KOPT-K1 (cell line): ENCODE results near the gene KDM4B.
A peak's percentile ranks its signal among the peaks of the same experiment; 100 is the strongest.

Experiments
- H3K27ac ChIP-seq: fragments of 200-600 bp; sonication (generic); 2 replicates; pipeline ENCODE4 v1.5.1; 2016; ENCODE audit warnings: antibody characterized with exemption, mild to moderate bottlenecking, low read depth, low read length; ENCODE audit not compliant: poor library complexity, severe bottlenecking
- H3K36me3 ChIP-seq: fragments of 200-600 bp; sonication (generic); 2 replicates; pipeline ENCODE4 v1.5.1; 2017; ENCODE audit warnings: antibody characterized with exemption, mild to moderate bottlenecking, low read length, moderate library complexity; ENCODE audit not compliant: insufficient read depth
- H3K9me3 ChIP-seq: fragments of 200-600 bp; sonication (generic); 2 replicates; pipeline ENCODE4 v1.5.1; 2017; ENCODE audit warnings: antibody characterized with exemption, low read length, mild to moderate bottlenecking; ENCODE audit not compliant: insufficient read depth, poor library complexity, severe bottlenecking

KDM4B gene

DNA sequence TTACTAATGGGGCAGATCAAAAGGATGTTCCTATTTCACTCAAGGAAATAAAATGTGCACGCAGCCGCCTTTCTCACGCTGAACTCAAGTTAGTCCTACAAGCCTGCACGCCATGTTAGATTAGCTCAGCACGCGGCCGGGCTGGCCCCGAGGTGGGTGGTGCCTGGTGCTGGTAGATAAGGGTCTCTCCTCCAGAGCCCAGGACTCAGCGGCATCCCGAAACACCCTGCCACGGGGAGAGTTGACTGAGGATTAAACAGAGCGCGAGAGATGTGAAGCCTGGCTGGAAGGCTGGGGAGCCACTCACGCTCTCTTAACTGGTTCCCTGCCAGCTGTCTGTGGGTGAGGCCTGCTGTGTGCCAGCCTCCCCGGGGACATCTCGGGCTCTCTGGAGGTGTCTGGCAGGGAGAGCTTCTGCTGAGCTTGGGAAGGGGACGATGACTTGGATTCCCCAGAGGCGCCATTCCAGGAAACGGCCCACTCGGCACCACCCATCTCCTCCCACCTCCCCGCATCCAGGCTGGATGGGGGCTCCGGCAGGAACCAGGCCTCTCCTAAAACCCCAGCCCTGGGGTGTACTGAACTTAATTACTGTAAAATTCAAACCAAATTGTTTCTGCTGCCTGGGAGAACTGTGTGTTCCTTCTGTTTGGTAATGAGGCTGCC, 122.2 kb downstream of the KDM4B start:
- Histone ChIP-seq H3K9me3 (no peaks in the 10 kb centered on the region), H3K27ac (peak overlapping the region; percentile 5), H3K36me3 (peaks cover 21% of the 10 kb centered on the region; the same call in 1 of the 2 replicates)

- Histone ChIP-seq H3K27ac (no peak overlapping the region), H3K36me3 (peaks cover 17% of the 10 kb centered on the region; the same call in 1 of the 2 replicates), H3K9me3 (peaks cover 4% of the 10 kb centered on the region)
These were observed 123.0 kb downstream of the KDM4B start for GRCh38 chr19:5091684-5092480.

DNA sequence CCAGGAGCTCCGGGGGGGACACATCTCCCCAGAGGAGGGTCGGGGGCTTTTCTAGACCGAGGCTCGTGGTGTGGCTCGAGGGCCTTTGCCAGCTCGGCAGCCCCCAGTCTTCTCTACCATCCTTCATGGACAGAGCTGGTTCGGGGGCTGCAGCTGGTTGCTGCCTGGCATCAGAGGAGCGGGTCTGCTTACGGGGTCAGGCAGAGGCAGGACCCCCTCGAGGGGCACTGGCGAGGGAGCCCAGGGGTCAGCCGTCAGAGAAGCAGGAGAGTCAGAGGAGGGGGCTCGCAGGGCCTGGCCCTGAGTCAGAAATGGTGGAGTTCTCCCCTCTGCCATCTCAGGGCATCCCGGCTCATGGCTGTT, 123.5 kb downstream of the KDM4B start:
- Histone ChIP-seq H3K9me3 (peaks cover 10% of the 10 kb centered on the region), H3K36me3 (peaks cover 17% of the 10 kb centered on the region; the same call in 1 of the 2 replicates), H3K27ac (no peak overlapping the region)

GRCh38 chr19:5093297-5093928, 124.5 kb downstream of the KDM4B start:
- no peak overlapping the region for H3K27ac ChIP-seq
- H3K36me3 ChIP-seq = peaks cover 17% of the 10 kb centered on the region; the same call in 1 of the 2 replicates
- peaks cover 18% of the 10 kb centered on the region for H3K9me3 ChIP-seq

DNA sequence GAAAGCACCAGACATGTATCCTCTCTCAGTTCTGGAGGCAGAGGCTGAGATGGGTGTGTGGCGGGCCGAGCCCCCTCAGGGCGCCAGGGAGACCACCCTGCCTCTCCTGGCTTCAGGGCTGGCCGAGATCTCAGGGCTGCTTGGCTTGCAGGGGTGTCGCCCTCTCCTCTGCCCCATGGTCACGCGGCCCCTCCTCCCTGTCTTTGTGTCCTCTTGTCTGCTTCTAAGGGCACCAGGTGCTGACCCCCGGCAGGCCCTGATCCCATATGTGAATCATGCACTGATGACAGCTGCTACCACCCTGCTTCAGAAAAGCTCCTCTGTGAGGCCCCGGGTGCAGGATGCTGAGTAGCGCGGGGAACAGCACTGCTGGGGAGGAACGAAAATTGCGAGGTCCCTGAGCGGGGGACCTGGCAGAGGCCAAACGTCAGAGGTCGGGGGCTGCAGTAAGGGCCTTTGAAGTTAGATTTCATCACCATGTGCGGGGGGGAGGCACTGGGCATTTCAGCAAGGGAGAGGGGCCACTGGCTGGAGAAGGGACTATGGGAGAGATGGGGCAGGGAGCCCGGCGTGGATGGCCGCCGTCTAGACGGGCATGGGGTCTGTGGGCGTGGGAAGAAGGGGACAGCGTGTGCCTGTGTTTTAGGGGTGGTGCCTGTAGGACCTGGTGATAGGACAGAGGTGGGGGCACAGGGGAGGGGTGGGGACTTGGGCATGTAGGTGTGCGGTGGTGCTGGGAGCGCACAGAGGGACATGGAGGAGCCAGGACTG, 125.2 kb downstream of the KDM4B start:
- Histone ChIP-seq H3K9me3 (peaks cover 26% of the 10 kb centered on the region), H3K36me3 (peaks cover 24% of the 10 kb centered on the region; the same call in 1 of the 2 replicates), H3K27ac (no peak overlapping the region)

GRCh38 chr19:5094768-5095567, 126.1 kb downstream of the KDM4B start:
- Histone ChIP-seq H3K9me3 (peaks cover 34% of the 10 kb centered on the region), H3K27ac (no peak overlapping the region), H3K36me3 (peaks cover 32% of the 10 kb centered on the region)

DNA sequence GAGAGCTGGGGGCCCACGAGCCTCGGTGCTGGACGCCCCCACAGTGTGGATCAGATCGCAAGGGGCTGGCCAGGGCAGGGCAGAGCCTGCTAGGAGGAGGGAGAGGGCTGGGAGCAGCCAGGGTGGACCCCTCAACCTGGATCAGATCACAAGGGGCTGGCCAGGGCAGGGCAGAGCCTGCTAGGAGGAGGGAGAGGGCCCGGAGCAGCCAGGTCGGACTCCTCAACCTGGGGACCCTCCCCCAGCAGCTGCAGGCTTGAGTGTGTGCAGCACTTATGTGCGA, 126.6 kb downstream of the KDM4B start:
- H3K27ac ChIP-seq = no peak overlapping the region
- peaks cover 39% of the 10 kb centered on the region for H3K9me3 ChIP-seq
- peaks cover 38% of the 10 kb centered on the region for H3K36me3 ChIP-seq

GRCh38 chr19:5096536-5096935, 127.6 kb downstream of the KDM4B start:
- Histone ChIP-seq H3K36me3 (peaks cover 39% of the 10 kb centered on the region), H3K9me3 (peaks cover 42% of the 10 kb centered on the region), H3K27ac (no peak overlapping the region)

DNA sequence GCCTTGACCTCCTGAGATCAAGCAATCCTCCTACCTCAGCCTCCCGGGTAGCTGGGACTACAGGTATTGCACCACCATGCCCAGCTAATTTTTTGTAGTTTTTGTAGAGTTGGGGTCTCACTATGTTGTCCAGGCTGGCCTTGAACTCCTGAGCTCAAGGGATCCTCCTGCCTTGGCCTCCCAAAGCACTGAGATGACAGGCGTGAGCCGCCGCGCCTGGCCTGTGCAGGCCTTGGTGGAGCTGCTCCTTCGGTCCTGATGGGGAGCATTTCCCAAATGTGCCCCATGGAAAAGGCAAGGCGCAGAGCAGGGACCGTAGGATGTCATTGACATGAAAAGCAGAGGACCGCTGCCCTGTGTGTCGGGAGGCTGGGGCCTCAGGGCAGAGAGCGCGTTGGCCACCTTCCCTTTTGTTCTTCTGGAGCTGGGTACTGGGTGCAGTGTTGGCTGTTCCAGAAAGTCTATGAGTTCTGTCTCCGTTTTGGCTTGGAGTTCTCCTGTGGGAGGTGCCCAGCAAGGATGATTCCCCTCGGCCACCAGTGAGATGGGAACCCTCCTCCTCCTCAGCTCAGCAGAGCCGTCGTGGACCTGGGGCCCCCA, 128.5 kb downstream of the KDM4B start:
- peaks cover 39% of the 10 kb centered on the region for H3K36me3 ChIP-seq
- no peak overlapping the region for H3K27ac ChIP-seq
- H3K9me3 ChIP-seq = peaks cover 42% of the 10 kb centered on the region

GRCh38 chr19:5097959-5098623, 129.2 kb downstream of the KDM4B start:
- no peak overlapping the region for H3K27ac ChIP-seq
- H3K9me3 ChIP-seq = peaks cover 42% of the 10 kb centered on the region

DNA sequence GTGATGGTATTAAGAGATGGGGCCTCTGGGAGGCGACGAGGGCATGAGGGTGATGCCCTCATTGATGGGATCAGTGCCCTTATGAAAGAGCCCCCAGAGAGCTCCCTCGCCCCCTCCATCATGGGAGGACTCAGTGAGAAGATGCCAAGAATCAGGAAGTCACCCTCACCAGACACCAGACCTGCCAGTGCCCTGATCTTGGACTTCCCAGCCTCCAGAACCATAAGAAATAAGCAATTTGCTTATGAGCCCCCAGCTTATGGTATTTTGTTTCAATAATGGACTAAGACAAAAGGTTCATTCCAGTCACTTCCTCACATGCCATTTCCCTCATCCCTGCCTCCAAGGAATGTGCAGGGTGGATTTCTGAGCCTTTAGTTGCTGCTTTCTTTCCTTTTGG, 129.7 kb downstream of the KDM4B start:
- Histone ChIP-seq H3K9me3 (peaks cover 42% of the 10 kb centered on the region), H3K27ac (no peak overlapping the region), H3K36me3 (peaks cover 39% of the 10 kb centered on the region)

More at GRCh38 chr19:5097959-5098623, 129.2 kb downstream of the KDM4B start:
- peaks cover 39% of the 10 kb centered on the region for H3K36me3 ChIP-seq

- H3K36me3 ChIP-seq = peaks cover 39% of the 10 kb centered on the region
- no peak overlapping the region for H3K27ac ChIP-seq
- H3K9me3 ChIP-seq = peaks cover 42% of the 10 kb centered on the region
These were observed 130.8 kb downstream of the KDM4B start for GRCh38 chr19:5099701-5100221.

- Histone ChIP-seq H3K9me3 (peaks cover 38% of the 10 kb centered on the region), H3K27ac (no peak overlapping the region), H3K36me3 (peaks cover 38% of the 10 kb centered on the region)
These were observed 133.0 kb downstream of the KDM4B start for GRCh38 chr19:5101871-5102270.
